Stimulated activated effector memory CD8-positive, alpha-beta T cell treated with anti-CD3 and anti-CD28 coated beads, Interleukin-12 subunit alpha, Interleukin-12 subunit beta, amount 100 ng/mL, for 72 hours (primary cell): Measurements from ENCODE around the gene PRKCH.
"Not testable (repeated sequence)": the region's sequence is repeated elsewhere in the genome, so short reads cannot be mapped to it uniquely, and the experiment has no call there.

Experiments used
- ATAC-seq: fragments of 150-1000 bp; cut with Tn5 transposase; 2 replicates; pipeline ENCODE4 v1.10.0; 2021
- DNase-seq, 2 donors: peaks; one replicate each; pipeline ENCODE4 v3.0.0; 2021 to 2022; ENCODE audit warnings: low spot score in 2 of 2
- H3K27ac Mint-ChIP-seq: one replicate; pipeline ENCODE4 v1.8.0; 2022; ENCODE audit warnings: mild to moderate bottlenecking, mixed read lengths
- H3K36me3 Mint-ChIP-seq: one replicate; pipeline ENCODE4 v1.8.0; 2022; ENCODE audit warnings: mild to moderate bottlenecking, mixed read lengths
- H3K4me1 Mint-ChIP-seq: one replicate; pipeline ENCODE4 v1.8.0; 2022; ENCODE audit warnings: mixed read lengths
- H3K4me3 Mint-ChIP-seq: one replicate; pipeline ENCODE4 v1.8.0; 2022; ENCODE audit warnings: mild to moderate bottlenecking, mixed read lengths
- H3K9me3 Mint-ChIP-seq: one replicate; pipeline ENCODE4 v1.8.0; 2022; ENCODE audit warnings: mixed read lengths

PRKCH gene

GRCh38 chr14:61296719-61297502 lies 24.5 kb upstream of the PRKCH start:
- ATAC-seq (no peak), DNase-seq (no peak)
- no peaks in the 10 kb centered on the region for H3K36me3 Mint-ChIP-seq
- no peak overlapping the region for H3K27ac Mint-ChIP-seq
- peaks cover 30% of the 10 kb centered on the region for H3K4me1 Mint-ChIP-seq
- no peak overlapping the region for H3K4me3 Mint-ChIP-seq
- H3K9me3 Mint-ChIP-seq = no peaks in the 10 kb centered on the region

- H3K4me3 Mint-ChIP-seq = no peak overlapping the region
- H3K36me3 Mint-ChIP-seq = no peaks in the 10 kb centered on the region
- H3K4me1 Mint-ChIP-seq = peaks cover 30% of the 10 kb centered on the region
- H3K27ac Mint-ChIP-seq = peak overlapping the region; percentile 46
- no peak for DNase-seq
- no peaks in the 10 kb centered on the region for H3K9me3 Mint-ChIP-seq
- no peak for ATAC-seq
Measured at GRCh38 chr14:61297581-61297980, 23.8 kb upstream of the PRKCH start.

- DNase-seq (no peak), ATAC-seq (no peak)
- no peaks in the 10 kb centered on the region for H3K36me3 Mint-ChIP-seq
- H3K4me1 Mint-ChIP-seq = peaks cover 30% of the 10 kb centered on the region
- H3K27ac Mint-ChIP-seq = no peak overlapping the region
- H3K4me3 Mint-ChIP-seq = no peak overlapping the region
- H3K9me3 Mint-ChIP-seq = no peaks in the 10 kb centered on the region
Measured at GRCh38 chr14:61298824-61299223, 22.6 kb upstream of the PRKCH start.

GRCh38 chr14:61300209-61300608 lies 21.2 kb upstream of the PRKCH start:
- Mint-ChIP-seq H3K36me3 (no peaks in the 10 kb centered on the region), H3K27ac (peak overlapping the region; percentile 26), H3K4me3 (no peak overlapping the region), H3K9me3 (no peaks in the 10 kb centered on the region), H3K4me1 (peaks cover 30% of the 10 kb centered on the region)
- ATAC-seq (no peak), DNase-seq (no peak)

- Mint-ChIP-seq H3K27ac (no peak overlapping the region), H3K4me1 (peaks cover 30% of the 10 kb centered on the region), H3K36me3 (no peaks in the 10 kb centered on the region), H3K9me3 (peaks cover 4% of the 10 kb centered on the region), H3K4me3 (no peak overlapping the region)
- ATAC-seq (no peak), DNase-seq (no peak)
Measured at GRCh38 chr14:61300754-61301153, 20.6 kb upstream of the PRKCH start.

- Mint-ChIP-seq H3K4me1 (peaks cover 14% of the 10 kb centered on the region), H3K27ac (no peak overlapping the region), H3K9me3 (peaks cover 7% of the 10 kb centered on the region), H3K4me3 (no peak overlapping the region), H3K36me3 (no peaks in the 10 kb centered on the region)
- ATAC-seq = no peak
- DNase-seq = no peak
Measured at GRCh38 chr14:61304688-61305087, 16.7 kb upstream of the PRKCH start.

- Mint-ChIP-seq H3K27ac (no peak overlapping the region), H3K36me3 (no peaks in the 10 kb centered on the region), H3K4me3 (no peak overlapping the region), H3K9me3 (peaks cover 10% of the 10 kb centered on the region), H3K4me1 (peaks cover 6% of the 10 kb centered on the region)
- no peak for ATAC-seq
- no peak for DNase-seq
Measured at GRCh38 chr14:61308198-61308597, 13.2 kb upstream of the PRKCH start.

- not testable (repeated sequence) for ATAC-seq, DNase-seq, H3K36me3 Mint-ChIP-seq, H3K4me1 Mint-ChIP-seq, H3K9me3 Mint-ChIP-seq, H3K4me3 Mint-ChIP-seq, H3K27ac Mint-ChIP-seq
Measured at GRCh38 chr14:61308701-61309100, 12.7 kb upstream of the PRKCH start.

GRCh38 chr14:61315313-61315712 lies 6.1 kb upstream of the PRKCH start:
- H3K9me3 Mint-ChIP-seq = no peaks in the 10 kb centered on the region
- peaks cover 7% of the 10 kb centered on the region for H3K4me1 Mint-ChIP-seq
- H3K36me3 Mint-ChIP-seq = no peaks in the 10 kb centered on the region
- H3K27ac Mint-ChIP-seq = no peak overlapping the region
- H3K4me3 Mint-ChIP-seq = no peak overlapping the region
- ATAC-seq = no peak
- no peak for DNase-seq

- H3K4me3 Mint-ChIP-seq = no peak overlapping the region
- H3K4me1 Mint-ChIP-seq = peaks cover 9% of the 10 kb centered on the region
- H3K27ac Mint-ChIP-seq = no peak overlapping the region
- DNase-seq (no peak), ATAC-seq (no peak)
- H3K9me3 Mint-ChIP-seq = no peaks in the 10 kb centered on the region
- peaks cover 21% of the 10 kb centered on the region for H3K36me3 Mint-ChIP-seq
Measured at GRCh38 chr14:61319086-61319485, 2.3 kb upstream of the PRKCH start.

GRCh38 chr14:61319706-61320105 lies 1.7 kb upstream of the PRKCH start:
- peaks cover 27% of the 10 kb centered on the region for H3K36me3 Mint-ChIP-seq
- ATAC-seq (no peak), DNase-seq (no peak)
- H3K27ac Mint-ChIP-seq = no peak overlapping the region
- H3K9me3 Mint-ChIP-seq = no peaks in the 10 kb centered on the region
- peaks cover 11% of the 10 kb centered on the region for H3K4me1 Mint-ChIP-seq
- no peak overlapping the region for H3K4me3 Mint-ChIP-seq

- H3K4me1 Mint-ChIP-seq = peaks cover 11% of the 10 kb centered on the region
- DNase-seq, H3K9me3 Mint-ChIP-seq, H3K27ac Mint-ChIP-seq, ATAC-seq, H3K4me3 Mint-ChIP-seq: not testable (repeated sequence)
- peaks cover 32% of the 10 kb centered on the region for H3K36me3 Mint-ChIP-seq
Measured at GRCh38 chr14:61320170-61320569, 1.2 kb upstream of the PRKCH start.

GRCh38 chr14:61320806-61321384 lies 484 bp upstream of the PRKCH start:
- Mint-ChIP-seq H3K9me3 (no peaks in the 10 kb centered on the region), H3K4me1 (peaks cover 17% of the 10 kb centered on the region), H3K27ac (peak overlapping the region; percentile 96), H3K4me3 (no peak overlapping the region), H3K36me3 (peaks cover 39% of the 10 kb centered on the region)
- DNase-seq (no peak), ATAC-seq (no peak)

- Mint-ChIP-seq H3K4me1 (peaks cover 30% of the 10 kb centered on the region), H3K27ac (peak overlapping the region; percentile 96), H3K36me3 (peaks cover 52% of the 10 kb centered on the region), H3K4me3 (no peak overlapping the region), H3K9me3 (no peaks in the 10 kb centered on the region)
- peak; percentile 3 for ATAC-seq
- DNase-seq = peak in 1 of 2 donors; percentile 74
Measured at GRCh38 chr14:61322011-61322798, 826 bp downstream of the PRKCH start.

GRCh38 chr14:61322799-61323290 lies 1.5 kb downstream of the PRKCH start:
- peak; percentile 49 for ATAC-seq
- Mint-ChIP-seq H3K36me3 (peaks cover 58% of the 10 kb centered on the region), H3K9me3 (no peaks in the 10 kb centered on the region), H3K4me3 (no peak overlapping the region), H3K4me1 (peaks cover 35% of the 10 kb centered on the region), H3K27ac (peak overlapping the region; percentile 96)
- peak in 1 of 2 donors; percentile 71 for DNase-seq
